Measurements from ENCODE around the gene TP53TG3D.
"Not testable (repeated sequence)": the region's sequence is repeated elsewhere in the genome, so short reads cannot be mapped to it uniquely, and the experiment has no call there.

DNA sequence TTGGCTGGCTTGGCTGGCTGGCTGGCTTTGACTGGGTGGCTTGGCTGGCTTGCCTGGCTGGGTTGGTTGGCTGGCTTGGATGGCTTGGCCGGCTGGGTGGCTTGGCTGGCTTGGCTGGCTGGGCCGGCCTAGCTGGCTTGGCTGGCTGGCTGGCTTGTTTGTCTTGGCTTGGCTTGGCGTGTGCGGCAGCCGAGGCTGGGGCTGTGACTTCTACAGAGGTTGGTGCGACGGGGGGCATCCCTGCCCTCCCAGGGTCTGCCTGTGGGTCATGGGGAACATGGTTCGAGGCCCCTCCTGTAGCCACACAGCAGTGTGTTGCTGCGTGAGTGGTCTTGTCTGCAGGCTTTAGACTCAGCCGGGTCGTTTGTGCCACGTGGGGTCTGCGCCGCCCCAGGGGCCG lies 33.1 kb downstream of the TP53TG3D start:
- not testable (repeated sequence) for TF ChIP-seq CTCF, POLR2AphosphoS5, EP300, POLR2A (IDR thresholded peaks at IDR 0.05)
